ENCODE measurements around the gene DBX1.
"Not testable (repeated sequence)": the region's sequence is repeated elsewhere in the genome, so short reads cannot be mapped to it uniquely, and the experiment has no call there.

The DBX1 gene

DNA sequence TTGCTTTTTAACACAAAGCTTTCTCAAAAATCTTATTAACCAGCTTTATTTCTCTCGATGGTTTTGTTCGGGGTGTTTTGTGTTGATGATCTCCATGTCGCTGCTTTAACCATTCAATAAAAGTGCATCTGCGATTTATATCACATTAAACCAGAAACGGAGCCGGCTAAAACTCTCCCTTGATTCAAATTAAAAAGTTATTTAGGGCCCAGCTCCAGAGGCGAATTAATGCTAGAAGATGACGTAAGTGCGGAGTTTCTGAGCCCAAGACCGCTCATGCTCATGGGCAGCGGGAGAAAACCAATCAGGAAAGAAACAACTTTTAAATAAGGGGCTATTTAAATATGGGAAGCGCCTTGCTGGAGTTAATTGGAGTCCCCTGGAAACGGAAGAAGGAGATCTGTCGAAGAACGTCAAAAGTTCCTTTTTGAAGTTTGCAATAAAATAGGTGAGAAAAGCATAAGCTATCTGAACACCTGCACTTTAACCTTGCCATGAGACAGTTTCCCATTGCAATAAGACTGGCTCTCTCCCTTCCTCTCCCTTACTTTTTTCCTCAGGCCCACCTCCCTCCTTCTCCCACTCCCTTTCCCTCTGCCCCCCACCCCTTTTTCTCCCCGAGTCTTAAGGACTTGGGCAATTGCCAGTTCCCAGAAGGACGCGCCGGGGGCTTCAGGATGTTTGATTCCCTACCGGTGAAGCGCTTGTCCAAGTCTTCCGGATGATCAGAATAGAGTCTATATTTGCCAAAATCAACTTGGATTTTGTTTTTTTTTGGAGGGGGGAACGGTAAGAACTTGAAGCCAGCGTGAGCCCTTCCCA lies 1.9 kb upstream of the DBX1 start:
- DNase-seq (ENCODE audit: low read depth in 2 of 2): no peak

GRCh38 chr11:20161230-20161918 lies 1.1 kb upstream of the DBX1 start:
- no peak for DNase-seq (ENCODE audit: low read depth in 2 of 2)

- DNase-seq (ENCODE audit: low read depth in 2 of 2): no peak
These were observed 551 bp downstream of the DBX1 start for GRCh38 chr11:20159466-20160381.

DNA sequence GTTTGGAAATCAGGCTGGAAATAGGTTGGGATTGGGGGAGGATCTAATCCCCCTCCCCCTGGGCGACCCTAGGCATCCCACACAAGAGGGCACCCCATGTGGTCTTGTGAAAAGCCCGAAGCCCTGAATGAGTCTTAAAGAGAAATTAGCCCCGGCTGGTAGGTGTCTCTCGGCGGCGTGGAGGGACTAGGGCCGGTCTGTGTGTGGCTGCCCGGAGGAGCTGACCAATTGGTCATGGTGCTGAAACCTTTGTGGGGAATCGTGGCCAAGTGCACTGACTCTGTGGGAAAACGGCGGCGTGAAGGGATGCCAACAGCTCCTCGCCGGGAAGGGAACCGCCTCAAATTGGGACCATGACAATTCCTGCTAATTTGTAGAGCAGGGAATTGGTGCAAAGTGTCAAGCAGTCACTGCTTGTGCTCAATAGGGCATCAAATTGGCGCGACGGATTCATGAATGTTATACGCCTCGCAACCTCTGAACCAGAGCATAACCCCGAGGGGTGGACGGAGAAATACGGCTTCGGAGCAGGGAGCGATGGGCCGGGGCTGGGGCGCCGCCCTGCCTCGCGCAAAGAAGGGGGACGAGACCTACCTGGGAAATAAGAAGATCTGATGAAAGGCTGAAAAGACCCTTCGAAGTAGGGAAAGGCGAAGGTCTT lies 1.5 kb downstream of the DBX1 start:
- no peak for DNase-seq (ENCODE audit: low read depth in 2 of 2)

DNA sequence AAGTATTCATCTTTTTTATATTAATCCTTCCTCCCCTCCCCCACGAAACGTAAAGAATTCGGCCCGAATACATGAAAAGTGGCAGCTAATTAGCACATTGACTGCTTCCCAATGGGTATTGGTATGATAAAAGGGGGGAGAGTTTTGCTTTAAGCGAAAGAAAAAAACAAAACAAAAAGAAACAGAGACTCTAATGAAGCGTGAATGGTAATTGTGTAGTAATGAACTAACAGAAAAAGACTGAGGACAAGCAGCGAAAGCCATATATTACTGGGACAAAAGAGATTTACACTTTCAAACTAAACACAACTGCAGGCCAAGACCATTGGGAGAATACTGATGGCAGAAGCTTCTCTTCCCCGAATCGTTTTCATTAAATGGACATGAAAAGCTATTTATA lies 2.5 kb downstream of the DBX1 start:
- no peak for DNase-seq (ENCODE audit: low read depth in 2 of 2)

GRCh38 chr11:20156876-20157613 lies 3.2 kb downstream of the DBX1 start:
- DNase-seq (ENCODE audit: low read depth in 2 of 2): no peak

DNA sequence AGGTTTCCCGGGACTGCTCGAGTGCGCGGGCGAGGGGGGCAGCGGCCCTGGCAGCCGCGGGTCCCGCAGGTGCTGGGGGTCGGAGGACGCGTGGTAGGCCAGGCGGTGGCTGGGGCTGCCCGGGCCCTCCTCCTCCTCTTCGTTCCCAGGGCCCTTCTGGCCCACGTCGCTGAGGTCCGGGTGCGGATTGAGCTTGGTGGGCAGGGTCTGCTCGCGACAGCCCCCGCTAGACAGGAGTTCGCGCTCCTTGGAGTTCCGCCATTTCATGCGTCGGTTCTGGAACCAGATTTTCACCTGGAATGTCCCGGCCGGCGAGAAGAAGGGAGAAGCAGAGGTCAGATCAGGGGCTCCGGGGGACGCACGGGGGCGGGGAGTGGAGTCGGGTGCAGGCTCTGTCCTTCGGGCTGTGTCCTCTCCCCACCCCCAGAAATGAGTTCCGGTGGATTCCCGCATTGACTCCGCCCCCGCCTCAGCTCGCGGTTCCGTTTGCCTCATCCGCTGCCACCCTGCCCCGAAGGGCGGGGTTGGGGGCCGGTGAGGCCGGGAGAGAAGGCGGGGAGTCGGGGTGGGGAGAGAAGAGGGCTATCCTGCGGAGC lies 3.9 kb downstream of the DBX1 start:
- DNase-seq (ENCODE audit: low read depth in 2 of 2): no peak

DNA sequence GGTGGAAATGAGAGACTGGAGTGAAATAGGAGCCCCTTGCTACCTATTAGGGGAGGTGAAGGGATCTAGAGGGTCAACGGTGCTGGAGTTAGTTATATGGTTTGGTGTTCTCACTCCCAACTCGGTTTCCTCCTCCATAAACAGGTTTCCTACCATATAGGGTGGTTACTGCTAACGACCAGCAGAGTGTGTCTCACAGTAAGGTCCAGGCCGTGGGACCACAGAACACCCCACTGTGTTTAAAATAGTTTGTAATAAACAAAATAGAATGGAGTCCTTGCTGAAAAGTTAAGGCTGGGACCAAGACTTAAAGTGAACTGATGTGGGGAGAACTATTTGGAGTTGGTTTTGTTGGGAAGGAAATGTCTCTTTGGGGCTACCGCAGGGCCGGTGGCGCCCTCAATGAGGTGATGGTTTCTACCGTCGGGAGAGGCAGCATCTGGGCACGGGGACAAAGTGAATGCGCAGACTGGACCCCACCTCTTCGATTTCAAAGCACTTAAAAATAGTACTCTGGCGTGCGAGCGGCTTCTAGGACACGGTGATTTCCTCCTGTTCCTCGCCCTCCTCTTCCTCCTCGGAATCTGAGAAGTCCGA lies 4.5 kb downstream of the DBX1 start:
- no peak for DNase-seq (ENCODE audit: low read depth in 2 of 2)

DNA sequence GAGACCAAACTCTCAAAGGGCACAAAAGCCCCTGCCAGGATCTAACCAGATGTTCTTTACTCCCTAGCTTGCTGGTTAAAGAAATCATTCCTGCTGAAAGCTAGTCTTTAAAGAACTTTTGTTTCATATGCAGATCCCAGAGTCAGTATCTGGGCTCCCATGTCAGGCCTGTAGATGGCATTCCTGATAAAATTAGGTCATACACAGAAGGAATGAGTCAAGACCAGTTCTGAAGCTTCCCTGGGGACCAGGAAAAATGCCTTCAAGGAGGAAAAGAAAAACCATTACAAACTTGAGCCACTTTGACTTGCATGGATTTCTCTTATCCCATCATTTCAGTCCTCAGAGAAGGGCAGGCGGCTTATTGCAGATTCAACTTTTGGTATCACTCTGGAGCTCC lies 5.9 kb downstream of the DBX1 start:
- no peak for DNase-seq (ENCODE audit: low read depth in 2 of 2)

- no peak for DNase-seq (ENCODE audit: low read depth in 2 of 2)
These were observed 21.6 kb downstream of the DBX1 start for GRCh38 chr11:20138707-20139106.

DNA sequence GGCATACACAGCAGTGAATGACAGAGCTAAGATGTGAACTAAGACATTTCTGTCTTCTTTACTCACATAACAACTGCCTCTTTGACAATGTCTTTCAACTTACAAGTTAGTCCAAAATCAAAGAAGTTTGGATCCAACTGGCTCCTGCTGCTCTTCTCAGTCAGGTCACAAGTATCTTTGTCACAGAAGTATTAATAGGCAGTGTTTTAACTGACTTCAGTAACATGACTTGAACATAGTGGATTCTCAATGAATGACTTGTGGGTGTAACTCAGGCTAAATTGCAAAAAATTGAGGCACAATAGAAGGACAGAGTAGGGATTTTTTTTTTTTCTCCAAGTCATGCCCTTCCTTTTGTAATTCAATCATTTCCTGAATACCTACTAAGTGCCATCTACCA lies 22.6 kb downstream of the DBX1 start:
- DNase-seq (ENCODE audit: low read depth in 2 of 2): no peak

DNA sequence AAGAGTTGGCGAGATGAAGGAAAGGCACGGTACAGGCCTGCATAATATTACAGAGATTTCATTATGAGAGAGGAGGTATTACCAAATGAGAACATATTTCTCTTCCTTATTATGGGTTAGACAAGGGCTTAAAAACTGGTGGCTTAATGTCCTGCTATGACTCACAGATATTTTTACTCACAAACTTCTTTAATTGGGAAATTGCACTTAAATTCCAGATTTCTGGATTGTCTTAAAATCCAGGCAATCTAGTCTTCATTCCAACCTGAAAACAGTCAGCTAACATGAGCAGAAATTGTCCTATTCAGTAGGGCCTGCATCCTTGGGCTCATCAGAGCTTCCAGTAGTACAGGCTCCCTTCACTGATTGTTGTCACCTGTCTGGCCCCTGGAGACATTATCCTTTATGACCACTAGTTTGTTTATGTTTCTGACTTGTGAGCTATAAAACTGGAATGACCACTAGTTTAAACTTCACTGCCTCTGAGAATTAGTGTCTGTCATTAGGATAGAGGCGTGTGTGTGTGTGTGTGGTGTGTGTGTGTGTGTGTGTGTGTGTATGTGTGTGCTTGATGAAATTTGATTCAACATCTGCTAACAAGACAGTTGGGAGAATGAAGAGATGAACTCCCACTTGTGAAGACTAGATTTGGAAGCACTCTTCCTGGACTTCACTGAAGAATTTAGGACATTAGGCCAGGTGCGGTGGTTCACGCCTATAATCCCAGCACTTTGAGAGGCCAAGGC lies 25.1 kb downstream of the DBX1 start:
- DNase-seq (ENCODE audit: low read depth in 2 of 2): no peak

GRCh38 chr11:20132667-20133039 lies 27.6 kb downstream of the DBX1 start:
- DNase-seq (ENCODE audit: low read depth in 2 of 2): no peak

DNA sequence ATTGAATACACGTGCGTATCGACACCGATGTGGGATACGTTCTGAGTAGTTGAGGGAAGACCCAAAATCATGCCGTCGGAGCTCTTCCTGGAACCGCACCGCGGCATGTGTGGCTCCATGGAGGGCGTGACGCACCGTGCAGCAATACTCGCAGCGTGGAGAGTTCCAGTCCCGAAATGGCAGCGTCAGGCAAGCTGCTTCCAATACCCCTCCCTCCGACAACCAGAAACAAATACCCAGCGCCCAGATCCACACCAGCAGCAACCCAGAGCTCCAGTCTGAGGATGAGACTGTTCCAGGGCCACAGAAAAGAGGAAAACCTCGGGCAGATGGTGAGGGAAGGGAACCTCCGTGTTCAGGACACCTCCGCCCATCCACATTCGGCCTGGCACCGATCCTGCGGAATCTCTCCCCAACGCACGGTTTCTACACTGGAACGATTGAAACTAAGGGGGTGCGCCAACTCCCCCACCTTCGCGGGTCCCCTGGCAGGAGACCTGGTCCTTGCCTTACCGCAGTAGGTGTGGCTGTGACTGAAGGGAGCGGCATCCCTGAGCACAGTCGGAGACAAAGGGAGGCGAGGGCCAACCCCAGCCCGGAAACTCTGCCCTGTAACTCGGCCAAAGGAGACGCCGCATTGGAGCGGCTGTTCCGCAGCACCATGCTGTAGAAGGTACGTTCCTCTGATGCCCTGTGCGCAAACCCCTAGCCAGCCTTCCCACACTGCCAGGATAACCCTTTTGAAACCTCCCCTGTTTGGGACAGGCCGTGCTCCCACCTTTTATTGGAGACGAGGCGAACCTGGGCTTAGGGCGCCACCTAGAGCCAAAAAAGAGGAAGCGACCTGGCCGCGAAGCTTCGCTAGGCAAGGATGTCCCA lies 28.2 kb downstream of the DBX1 start:
- DNase-seq (ENCODE audit: low read depth in 2 of 2): no peak

GRCh38 chr11:20129665-20130064 lies 30.6 kb downstream of the DBX1 start:
- no peak for DNase-seq (ENCODE audit: low read depth in 2 of 2)

DNA sequence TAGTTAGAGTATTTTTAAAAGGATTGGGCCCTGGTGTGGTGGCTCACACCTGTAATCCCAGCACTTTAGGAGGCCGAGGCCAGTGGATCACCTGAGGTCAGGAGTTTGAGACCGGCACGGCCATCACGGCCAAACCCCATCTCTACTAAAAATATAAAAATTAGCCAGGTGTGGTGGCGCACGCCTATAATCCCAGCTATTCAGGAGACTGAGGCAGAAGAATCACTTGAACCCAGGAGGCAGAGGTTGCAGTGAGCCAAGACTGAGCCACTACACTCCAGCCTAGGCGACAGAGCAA lies 31.8 kb downstream of the DBX1 start:
- not testable (repeated sequence) for DNase-seq (ENCODE audit: low read depth in 2 of 2)

DNA sequence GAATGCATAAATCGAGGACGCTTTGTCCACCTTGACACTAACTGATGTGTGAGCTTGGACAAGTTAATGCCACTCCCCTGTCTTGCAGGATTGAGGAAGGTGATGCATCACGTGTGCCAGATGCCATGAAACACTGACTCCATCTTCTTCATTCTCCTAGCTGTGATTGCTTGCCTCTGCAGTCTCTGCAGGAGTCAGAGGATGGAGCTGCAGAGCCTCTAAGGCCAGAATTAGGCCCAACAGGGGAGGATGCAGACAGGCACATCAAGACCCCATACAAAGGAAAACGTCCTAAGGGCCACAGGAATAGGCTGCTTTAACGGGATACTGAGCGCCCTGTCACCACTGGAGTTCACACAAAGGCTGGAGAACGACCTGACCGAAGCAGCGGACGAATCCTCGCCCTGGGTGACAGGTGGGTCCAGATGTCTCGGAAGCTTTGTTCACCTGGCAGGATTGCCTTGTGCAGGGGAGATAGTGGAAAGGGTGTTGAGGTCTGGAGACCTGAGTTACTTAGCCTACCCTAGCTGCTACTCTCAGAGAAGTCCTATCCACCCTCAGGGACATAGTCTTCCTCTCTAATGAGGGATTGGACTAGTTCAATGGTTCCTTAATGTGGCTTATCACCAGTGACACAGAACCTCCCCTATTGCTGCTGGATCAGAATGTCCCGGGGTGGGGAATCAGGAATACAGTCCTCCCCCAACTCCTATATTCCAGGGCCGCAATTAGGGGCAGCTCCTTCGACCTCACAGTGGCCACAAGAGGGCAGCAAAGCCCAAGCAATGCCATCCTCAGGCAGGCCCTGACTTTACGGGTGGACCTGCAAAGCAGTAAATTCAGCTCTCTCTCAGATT lies 32.4 kb downstream of the DBX1 start:
- peak; percentile 69 to 74 for DNase-seq (ENCODE audit: low read depth in 2 of 2)

GRCh38 chr11:20126724-20127123 lies 33.6 kb downstream of the DBX1 start:
- no peak for DNase-seq (ENCODE audit: low read depth in 2 of 2)

All from activated CD4-positive, alpha-beta T cell treated with anti-CD3 and anti-CD28 coated beads for 24 hours (primary cell).